A673 (cell line): ENCODE results near the gene BCL2L1.

Source experiments
- CTCF ChIP-seq: fragments of 300-800, 200-600 bp; sonication (generic); conservative IDR thresholded peaks from 2 replicates; pipeline ENCODE4 v1.5.1; 2017; ENCODE audit warnings: low read depth, mild to moderate bottlenecking, antibody characterized with exemption, low read length, moderate library complexity, mixed read lengths
- EZH2 ChIP-seq: fragments of 200-600 bp; sonication (generic); IDR thresholded peaks from 2 replicates; pipeline ENCODE4 v1.6.1; 2017; ENCODE audit warnings: borderline replicate concordance, low read depth, mild to moderate bottlenecking, mixed read lengths, antibody characterized with exemption, low read length; ENCODE audit not compliant: poor library complexity, severe bottlenecking

GRCh38 chr20:31681128-31681727, 41.4 kb downstream of the BCL2L1 start:
- TF ChIP-seq CTCF, result no peak
- no peak for TF ChIP-seq EZH2
